Bronchus fibroblast of lung (primary cell): ENCODE data around the gene LCNL1. TPM values are rescaled to one million over a fixed set of nuclear protein-coding genes. Genes with fewer than 3 reads are reported as not detected.

ENCODE experiments used
- total RNA-seq: library from RNA; depleted of rRNA; stranded (reverse); fragments of >200 nt; gene quantifications from 2 replicates; pipeline ENCODE4 v1.2.3, GENCODE V29; 2015

Gene LCNL1
- total RNA-seq: under 0.01 TPM in 1 of 2 replicates, not detected in the other

GRCh38 chr9:136982232-136983051, at the start of gene LCNL1:
Gene LCNL1, plus strand, starts transcription at chr9:136982993. Its CDS starts 594 bp downstream, at chr9:136983587.

GRCh38 chr9:136944519-136945332, 38.1 kb upstream of the LCNL1 start, which contains the start of the genes C8G and FBXW5:
Gene C8G, plus strand, starts transcription at chr9:136945243. Its CDS starts 78 bp downstream, at chr9:136945321.
Gene FBXW5, minus strand, starts transcription at chr9:136944738. Its CDS starts 655 bp downstream, at chr9:136944083.

GRCh38 chr9:136951541-136952320, 31.1 kb upstream of the LCNL1 start, which contains the start of gene LCN12:
Gene LCN12, plus strand, starts transcription at chr9:136952273. Its CDS starts 55 bp downstream, at chr9:136952328.

GRCh38 chr9:136977223-136977622, 5.6 kb upstream of the LCNL1 start, which contains the start of gene PTGDS:
Gene PTGDS, plus strand, starts transcription at chr9:136977504. Its CDS starts 75 bp downstream, at chr9:136977579.

GRCh38 chr9:136991993-136992818, 9.4 kb downstream of the LCNL1 start, which contains the start of gene PAXX:
Gene PAXX, plus strand, starts transcription at chr9:136992422. Its CDS starts 22 bp downstream, at chr9:136992444.

GRCh38 chr9:136996361-136997292, 13.8 kb downstream of the LCNL1 start, which contains the start of gene CLIC3:
Gene CLIC3, minus strand, starts transcription at chr9:136996568. Its CDS starts 25 bp downstream, at chr9:136996543.

GRCh38 chr9:137027369-137028262, 44.8 kb downstream of the LCNL1 start, which contains the start of gene ABCA2:
Gene ABCA2, minus strand, starts transcription at chr9:137028237. Its CDS starts 97 bp downstream, at chr9:137028140.

GRCh38 chr9:137031904-137032640, 49.3 kb downstream of the LCNL1 start, which contains the start of gene FUT7:
Gene FUT7, minus strand, starts transcription at chr9:137032088. Its CDS starts 97 bp downstream, at chr9:137031991.

Other genes with a start within 250 kb of the LCNL1 start
- not detected in 2 replicates for gene LCN10, start 240.1 kb upstream of the LCNL1 start, total RNA-seq
- gene LCN6, start 234.5 kb upstream of the LCNL1 start, total RNA-seq: not detected in 2 replicates
- gene LCN8, start 224.8 kb upstream of the LCNL1 start, total RNA-seq: not detected in 2 replicates
- gene LCN15, start 218.5 kb upstream of the LCNL1 start, total RNA-seq: not detected in 2 replicates
- gene TMEM141, start 191.6 kb upstream of the LCNL1 start, total RNA-seq: 85.4 and 89.2 TPM in 2 replicates
- gene CCDC183, start 186.7 kb upstream of the LCNL1 start, total RNA-seq: under 0.01 TPM in 1 of 2 replicates, not detected in the other
- 85.8 and 89.3 TPM in 2 replicates for gene RABL6, start 175.0 kb upstream of the LCNL1 start, total RNA-seq
- gene AJM1, start 140.5 kb upstream of the LCNL1 start, total RNA-seq: 0.45 and 1.3 TPM in 2 replicates
- 119 and 125 TPM in 2 replicates for gene PHPT1, start 133.6 kb upstream of the LCNL1 start, total RNA-seq
- gene MAMDC4, start 130.6 kb upstream of the LCNL1 start, total RNA-seq: 2.5 and 3.0 TPM in 2 replicates
- gene EDF1, start 116.7 kb upstream of the LCNL1 start, total RNA-seq: 491 and 504 TPM in 2 replicates
- gene TRAF2, start 96.5 kb upstream of the LCNL1 start, total RNA-seq: 9.1 and 9.4 TPM in 2 replicates
- gene FBXW5, start 38.3 kb upstream of the LCNL1 start, total RNA-seq: 113 and 115 TPM in 2 replicates
- gene C8G, start 37.8 kb upstream of the LCNL1 start, total RNA-seq: not detected in 2 replicates
- not detected in 2 replicates for gene LCN12, start 30.7 kb upstream of the LCNL1 start, total RNA-seq
- 2.4 TPM in 1 of 2 replicates, not detected in the other for gene PTGDS, start 5.5 kb upstream of the LCNL1 start, total RNA-seq
- gene PAXX, start 9.4 kb downstream of the LCNL1 start, total RNA-seq: 30.6 and 32.9 TPM in 2 replicates
- gene CLIC3, start 13.6 kb downstream of the LCNL1 start, total RNA-seq: 1.3 and 4.0 TPM in 2 replicates
- 8.5 and 9.4 TPM in 2 replicates for gene ABCA2, start 45.2 kb downstream of the LCNL1 start, total RNA-seq
- not detected in 2 replicates for gene FUT7, start 49.1 kb downstream of the LCNL1 start, total RNA-seq
- 18.7 and 19.6 TPM in 2 replicates for gene NPDC1, start 63.2 kb downstream of the LCNL1 start, total RNA-seq
- not detected in 2 replicates for gene ENTPD2, start 71.1 kb downstream of the LCNL1 start, total RNA-seq
- 21.9 and 24.2 TPM in 2 replicates for gene SAPCD2, start 87.6 kb downstream of the LCNL1 start, total RNA-seq
- 4.9 and 5.5 TPM in 2 replicates for gene UAP1L1, start 94.5 kb downstream of the LCNL1 start, total RNA-seq
- gene MAN1B1, start 104.0 kb downstream of the LCNL1 start, total RNA-seq: 56.0 and 72.4 TPM in 2 replicates
- gene DPP7, start 131.7 kb downstream of the LCNL1 start, total RNA-seq: 66.6 and 69.7 TPM in 2 replicates
- gene GRIN1, start 156.2 kb downstream of the LCNL1 start, total RNA-seq: not detected in 2 replicates
- not detected in 2 replicates for gene LRRC26, start 187.1 kb downstream of the LCNL1 start, total RNA-seq
- gene TMEM210, start 189.1 kb downstream of the LCNL1 start, total RNA-seq: not detected in 2 replicates
- 10.3 and 15.3 TPM in 2 replicates for gene ANAPC2, start 205.6 kb downstream of the LCNL1 start, total RNA-seq
- gene SSNA1, start 205.7 kb downstream of the LCNL1 start, total RNA-seq: 75.8 and 84.9 TPM in 2 replicates
- gene TPRN, start 217.7 kb downstream of the LCNL1 start, total RNA-seq: 6.1 and 6.4 TPM in 2 replicates
- gene TMEM203, start 222.7 kb downstream of the LCNL1 start, total RNA-seq: 43.1 and 47.9 TPM in 2 replicates
- 14.9 and 16.8 TPM in 2 replicates for gene NDOR1, start 222.7 kb downstream of the LCNL1 start, total RNA-seq
- gene RNF208, start 239.2 kb downstream of the LCNL1 start, total RNA-seq: 0.50 and 1.2 TPM in 2 replicates
- 0.74 and 1.2 TPM in 2 replicates for gene CYSRT1, start 242.2 kb downstream of the LCNL1 start, total RNA-seq
- under 0.01 TPM in 1 of 2 replicates, not detected in the other for gene RNF224, start 244.5 kb downstream of the LCNL1 start, total RNA-seq
- not detected in 2 replicates for gene SLC34A3, start 247.9 kb downstream of the LCNL1 start, total RNA-seq